Activated CD4-positive, alpha-beta T cell treated with anti-CD3 and anti-CD28 coated beads for 1 hour (primary cell): ENCODE data around the gene KDELR1.
"Not testable (repeated sequence)": the region's sequence is repeated elsewhere in the genome, so short reads cannot be mapped to it uniquely, and the experiment has no call there.

Source experiments
- DNase-seq: peaks from one replicate; pipeline ENCODE4 v3.0.0-alpha.2; 2020

Gene KDELR1

GRCh38 chr19:48397263-48398101 is 6.1 kb upstream of the KDELR1 start:
- DNase-seq: no peak

DNA sequence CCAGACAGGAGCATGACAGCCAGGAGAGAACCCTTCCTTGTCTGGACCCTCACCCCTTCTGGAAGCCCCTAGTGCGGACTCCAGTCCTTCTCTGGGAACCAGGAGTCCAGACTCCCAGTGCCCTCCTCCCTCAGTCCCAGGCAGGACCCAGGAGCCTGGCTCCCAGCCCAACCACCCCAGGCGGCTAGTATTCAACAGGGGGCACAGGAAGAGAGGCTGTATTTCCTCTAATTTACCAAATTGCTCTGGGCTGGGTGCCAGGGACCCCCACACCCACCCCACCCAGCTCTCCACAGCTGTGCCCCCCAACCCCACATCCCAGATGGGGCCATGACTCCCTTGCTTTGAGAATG is 5.4 kb upstream of the KDELR1 start:
- no peak for DNase-seq

DNA sequence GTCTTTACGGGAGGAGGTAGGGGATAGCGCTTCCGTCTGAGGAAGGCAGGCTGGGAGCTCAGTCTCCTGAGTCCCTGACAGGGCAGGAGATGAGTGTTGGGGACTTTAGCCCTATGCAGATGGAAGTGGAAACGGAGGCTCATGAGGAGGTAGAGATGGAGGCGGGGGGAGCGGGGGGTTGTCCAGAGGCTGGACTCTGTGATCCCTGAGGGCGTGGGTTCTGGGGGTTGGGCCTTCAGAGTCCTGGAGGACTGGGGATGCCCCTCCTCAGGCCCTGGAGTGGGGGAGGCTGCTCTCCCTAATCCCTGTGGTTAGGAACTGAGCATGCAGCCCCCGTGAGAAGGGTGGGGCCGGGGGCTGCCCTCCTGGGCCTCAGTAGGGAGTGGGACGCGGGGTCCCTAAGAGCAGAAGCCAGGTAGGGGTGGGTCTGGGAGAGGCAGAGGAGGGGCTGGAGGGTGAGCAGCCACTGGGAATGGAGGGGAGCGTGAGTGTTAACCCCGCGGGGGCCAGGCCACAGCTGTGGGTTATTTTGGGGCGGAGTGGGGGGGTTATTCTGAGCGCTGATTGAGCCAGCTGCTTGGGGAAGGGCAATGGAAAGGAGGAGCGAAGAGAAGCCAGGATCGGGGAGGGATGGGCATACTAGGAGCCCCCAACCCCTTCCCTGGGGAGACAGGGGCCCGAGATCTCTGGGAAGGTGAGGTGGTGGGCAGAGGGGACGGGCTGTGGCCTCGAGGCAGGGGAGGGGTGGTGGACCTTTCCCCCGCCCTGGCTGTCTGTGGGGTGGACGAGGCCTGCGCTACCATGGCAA is 4.9 kb upstream of the KDELR1 start:
- no peak for DNase-seq

DNA sequence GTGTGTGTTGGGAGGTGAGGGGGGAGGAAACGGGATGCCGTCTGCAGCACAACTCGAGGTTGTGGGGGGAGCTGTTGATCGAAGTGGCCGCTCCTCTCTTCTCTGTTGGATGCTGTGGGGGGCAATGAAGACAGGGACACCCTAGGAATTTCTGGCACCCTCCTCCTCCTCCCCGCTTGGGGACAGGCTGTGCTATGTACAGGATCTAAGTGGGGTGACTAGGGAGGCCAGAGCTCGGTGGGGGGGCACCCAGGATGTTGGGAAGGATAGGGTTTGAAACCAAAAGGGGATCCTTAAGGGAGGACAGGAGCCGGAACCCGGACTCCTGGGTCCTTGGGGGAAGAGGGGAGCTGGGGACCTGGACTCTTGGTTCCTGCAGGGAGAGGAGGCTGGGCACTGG is 4.1 kb upstream of the KDELR1 start:
- DNase-seq: no peak

DNA sequence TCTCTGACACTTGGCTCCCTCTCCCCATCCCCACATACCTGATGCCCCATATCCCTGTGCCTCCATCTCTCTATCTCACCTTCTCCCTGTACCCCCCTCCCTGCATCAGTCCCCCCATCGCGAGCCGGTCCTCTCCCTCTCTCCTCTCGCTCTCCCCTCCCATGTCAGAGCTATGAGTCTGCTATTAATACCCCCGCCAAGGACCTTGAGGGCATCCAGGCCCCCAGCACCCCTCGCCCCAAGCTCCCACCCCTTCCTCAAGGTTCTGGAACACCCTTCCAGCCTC is 3.8 kb upstream of the KDELR1 start:
- no peak for DNase-seq

DNA sequence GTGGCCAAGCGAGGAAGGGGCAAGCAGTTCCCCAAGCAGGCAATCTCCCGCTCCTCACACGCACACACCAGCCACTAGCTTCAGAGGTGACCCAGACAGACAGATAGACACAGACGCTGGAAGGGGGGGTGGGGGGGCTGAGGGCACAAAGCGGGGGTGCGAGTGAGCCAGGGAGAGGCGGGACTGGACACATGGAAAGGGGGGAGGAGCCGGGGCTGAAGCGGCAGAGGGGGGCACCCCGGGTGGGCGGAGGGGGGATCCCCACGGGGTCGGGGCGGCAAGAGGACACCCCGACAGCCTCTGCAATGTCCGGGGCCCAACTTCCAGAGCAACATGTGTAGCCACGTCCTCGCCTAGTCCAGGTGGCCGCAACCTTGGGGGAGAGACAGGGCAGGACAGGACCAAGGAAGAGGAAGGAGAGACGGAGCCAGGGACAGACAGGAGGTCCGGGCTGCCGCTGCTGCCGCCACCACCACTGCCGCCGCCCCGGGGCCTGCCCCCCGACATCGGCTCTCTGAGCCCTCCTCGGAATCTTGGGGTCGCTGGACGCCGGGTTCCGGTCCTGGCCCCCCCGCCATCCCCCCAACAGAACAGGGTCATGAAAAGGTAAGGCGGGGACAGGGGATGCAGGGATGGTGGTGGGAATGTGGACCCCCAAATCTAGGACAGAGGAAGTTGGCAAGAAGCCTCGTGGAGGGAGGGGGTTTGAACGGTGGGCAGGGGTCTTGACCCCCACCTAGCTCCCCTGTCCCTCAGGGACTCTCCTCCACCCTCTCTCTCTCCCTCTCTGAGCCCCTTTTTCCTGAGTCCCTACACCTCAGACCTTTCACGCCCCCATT is 3.2 kb upstream of the KDELR1 start:
- DNase-seq: no peak

- DNase-seq: no peak
Measured at GRCh38 chr19:48393559-48394330, 2.4 kb upstream of the KDELR1 start, which contains the start of gene GRIN2D. Gene GRIN2D (plus strand): TSS chr19:48393668. CDS start chr19:48398393, 4,725 bp downstream.

GRCh38 chr19:48392860-48393558 is 1.7 kb upstream of the KDELR1 start:
- no peak for DNase-seq

DNA sequence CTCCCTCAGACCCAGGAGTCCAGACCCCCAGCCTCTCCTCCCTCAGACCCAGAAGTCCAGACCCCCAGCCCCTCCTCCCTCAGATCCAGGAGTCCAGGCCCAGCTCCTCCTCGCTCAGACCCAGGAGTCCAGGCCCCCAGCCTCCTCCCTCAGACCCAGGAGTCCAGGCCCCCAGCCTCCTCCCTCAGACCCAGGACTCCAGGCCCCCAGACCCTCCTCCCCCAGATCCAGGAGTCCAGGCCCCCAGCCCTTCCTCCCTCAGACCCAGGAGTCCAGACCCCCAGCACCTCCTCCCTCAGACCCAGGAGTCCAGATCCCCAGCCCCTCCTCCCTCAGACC is 624 bp upstream of the KDELR1 start:
- not testable (repeated sequence) for DNase-seq

- peak; percentile 54 for DNase-seq
Measured at GRCh38 chr19:48390188-48391099, 907 bp downstream of the KDELR1 start.

DNA sequence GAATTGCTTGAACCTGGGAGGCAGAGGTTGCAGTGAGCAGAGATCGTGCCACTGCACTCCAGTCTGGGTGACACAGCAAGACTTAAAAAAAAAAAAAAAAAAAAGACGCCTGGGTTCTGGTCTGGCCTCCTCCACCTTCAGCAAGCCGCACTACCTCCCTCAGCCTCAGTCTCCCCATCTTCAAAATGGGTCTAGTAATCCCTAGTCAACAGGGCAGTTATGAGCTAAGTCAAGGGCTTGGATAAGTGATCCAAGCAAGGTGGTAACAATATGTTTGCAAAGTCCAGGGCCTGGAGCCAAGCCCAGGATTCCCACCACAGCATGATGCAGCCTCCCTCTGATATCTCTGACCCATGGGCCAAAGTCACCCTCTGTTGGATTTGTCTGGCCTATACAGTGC is 4.4 kb downstream of the KDELR1 start:
- no peak for DNase-seq

- no peak for DNase-seq
Measured at GRCh38 chr19:48385461-48386087, 5.8 kb downstream of the KDELR1 start.

GRCh38 chr19:48382286-48382685 is 9.1 kb downstream of the KDELR1 start:
- no peak for DNase-seq

- no peak for DNase-seq
Measured at GRCh38 chr19:48381178-48381950, 10.0 kb downstream of the KDELR1 start.

GRCh38 chr19:48379058-48379457 is 12.3 kb downstream of the KDELR1 start:
- DNase-seq: no peak

DNA sequence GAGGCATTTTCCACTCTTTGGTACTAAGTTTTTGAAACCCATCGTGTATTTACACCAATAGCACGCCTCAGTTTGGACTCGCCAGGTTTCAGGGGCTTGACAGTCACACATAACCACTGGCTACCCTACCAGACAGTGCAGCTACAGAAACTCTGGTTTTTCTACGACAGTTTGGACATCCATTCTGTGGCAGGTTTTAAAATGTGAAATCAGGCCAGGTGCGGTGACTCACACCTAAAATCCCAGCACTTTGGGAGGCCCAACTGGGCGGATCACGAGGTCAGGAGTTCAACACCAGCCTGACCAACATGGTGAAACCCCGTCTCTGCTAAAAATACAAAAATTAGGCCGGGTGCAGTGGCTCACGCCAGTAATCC is 13.2 kb downstream of the KDELR1 start:
- no peak for DNase-seq

GRCh38 chr19:48373567-48373966 is 17.8 kb downstream of the KDELR1 start:
- no peak for DNase-seq

DNA sequence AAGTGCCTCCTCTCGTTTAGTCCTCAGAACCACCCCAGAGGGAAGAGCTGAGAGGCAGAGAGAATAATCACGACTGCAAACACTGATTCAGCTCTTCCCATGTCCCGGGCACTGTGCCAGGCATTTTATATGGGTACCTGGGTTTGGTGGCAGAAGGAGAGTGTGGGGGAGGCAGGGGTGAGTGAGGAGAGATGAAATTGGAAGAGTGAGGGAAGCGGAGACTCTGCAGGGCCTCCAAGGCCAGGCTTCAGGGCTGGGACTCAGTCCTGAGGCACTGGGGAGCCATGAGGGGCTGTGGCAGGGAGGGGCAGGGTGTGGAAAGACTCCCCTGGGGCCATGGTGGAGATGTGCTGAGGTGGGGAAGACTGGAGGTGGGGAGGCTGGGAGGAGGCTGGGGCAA is 18.4 kb downstream of the KDELR1 start:
- DNase-seq: no peak

DNA sequence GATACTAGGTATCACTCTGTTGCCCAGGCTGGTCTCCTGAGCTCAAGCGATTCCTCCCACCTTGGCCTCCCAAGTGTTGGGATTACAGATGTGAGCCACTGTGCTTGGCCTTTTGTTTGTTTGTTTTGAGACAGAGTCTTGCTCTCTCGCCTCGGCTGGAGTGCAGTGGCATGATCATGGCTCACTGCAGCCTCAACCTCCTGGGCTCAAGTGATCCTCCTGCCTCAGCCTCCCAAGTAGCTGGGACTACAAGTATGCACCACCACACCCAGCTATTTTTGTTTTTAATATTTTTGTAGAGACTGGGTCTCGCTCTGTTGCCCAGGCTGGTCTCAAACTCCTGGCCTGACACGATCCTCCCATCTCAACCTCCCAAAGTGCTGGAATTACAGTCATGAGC is 19.6 kb downstream of the KDELR1 start:
- not testable (repeated sequence) for DNase-seq

- no peak for DNase-seq
Measured at GRCh38 chr19:48371367-48371766, 20.0 kb downstream of the KDELR1 start.
